ENCODE results near the gene CCDC192.

CCDC192 gene

DNA sequence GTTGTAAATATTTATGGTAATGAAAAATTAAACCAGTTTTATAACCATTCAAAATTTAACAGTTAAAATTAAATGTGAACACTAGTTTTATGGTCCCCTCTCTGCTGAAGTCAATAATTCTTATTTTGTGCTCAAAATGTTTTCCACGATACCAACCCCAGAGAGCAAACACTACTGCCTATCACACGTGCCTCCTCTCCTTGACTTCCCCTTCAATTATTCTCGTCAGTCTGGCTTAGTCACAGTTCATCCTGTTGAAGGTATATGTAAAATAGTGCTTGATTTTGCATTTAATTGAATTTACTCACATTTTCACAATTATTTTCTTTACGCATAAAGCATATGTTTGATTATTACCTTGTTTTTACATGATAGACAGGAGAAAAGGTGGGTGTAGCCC is 148.8 kb downstream of the CCDC192 start:
- DNase-seq = no peak

DNA sequence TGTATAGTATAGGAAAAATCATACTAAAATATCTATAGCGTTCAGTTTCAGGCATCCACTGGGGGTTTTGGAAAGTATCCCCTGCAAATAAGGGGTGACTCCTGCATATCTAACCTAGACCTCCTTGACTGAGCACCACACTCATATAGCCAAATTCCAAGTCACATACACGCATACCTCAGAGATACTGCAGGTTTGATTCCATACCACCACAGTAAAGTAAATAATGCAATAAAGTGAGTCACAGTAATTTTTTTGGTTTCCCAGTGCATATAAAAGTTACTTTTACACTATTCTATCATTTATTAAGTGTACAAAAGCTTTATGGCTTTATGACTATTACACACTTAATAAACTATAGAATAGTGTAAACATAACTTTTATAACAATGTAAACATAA is 151.3 kb downstream of the CCDC192 start:
- no peak for DNase-seq

DNA sequence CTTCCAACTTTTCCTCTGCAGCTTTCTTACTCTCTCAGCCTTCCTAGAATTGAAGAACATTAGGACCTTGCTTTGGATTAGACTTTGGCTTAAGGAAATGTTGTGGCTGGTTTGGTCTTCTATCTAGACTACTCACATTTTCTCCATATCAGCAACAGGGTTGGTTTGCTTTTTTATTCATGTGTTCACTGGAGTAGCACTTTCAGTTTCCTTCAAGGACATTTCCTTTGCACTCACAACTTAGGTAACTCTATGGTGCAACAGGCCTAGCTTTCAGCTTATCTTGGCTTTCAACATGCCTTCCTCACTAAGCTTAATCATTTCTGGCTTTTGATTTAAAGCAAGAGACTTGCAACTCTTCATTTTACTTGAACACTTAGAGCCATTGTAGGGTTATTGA is 153.1 kb downstream of the CCDC192 start:
- no peak for DNase-seq

DNA sequence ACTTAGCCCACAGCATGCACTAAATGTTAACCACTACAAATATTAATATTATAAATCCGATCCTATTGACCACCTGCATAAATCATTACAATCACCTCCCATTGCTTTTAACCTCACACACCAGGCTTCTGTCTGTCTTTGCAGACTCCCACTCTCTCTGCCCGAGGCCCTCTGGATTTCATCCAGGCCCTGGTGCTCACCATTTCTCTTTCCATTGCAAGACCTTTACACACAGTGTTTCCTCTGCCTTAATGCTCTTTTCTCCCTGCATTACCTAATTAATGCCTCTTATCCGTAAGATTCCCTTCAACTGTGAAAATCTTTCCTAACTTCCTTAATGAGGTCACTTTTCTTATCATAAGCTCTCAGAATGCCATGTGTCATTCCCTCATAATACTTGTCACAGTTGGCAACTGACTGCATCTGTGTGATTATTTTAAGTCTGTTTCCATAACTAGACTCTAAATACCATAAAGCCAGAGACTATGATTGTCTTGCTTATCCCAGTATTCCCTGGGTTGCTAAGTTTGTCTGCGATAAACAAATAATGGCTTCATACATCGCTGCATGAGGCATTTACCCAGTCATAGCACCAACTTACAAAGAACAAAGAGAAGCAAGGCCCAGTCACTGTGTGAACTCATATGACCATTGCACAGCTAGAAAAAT is 155.1 kb downstream of the CCDC192 start:
- no peak for DNase-seq

DNA sequence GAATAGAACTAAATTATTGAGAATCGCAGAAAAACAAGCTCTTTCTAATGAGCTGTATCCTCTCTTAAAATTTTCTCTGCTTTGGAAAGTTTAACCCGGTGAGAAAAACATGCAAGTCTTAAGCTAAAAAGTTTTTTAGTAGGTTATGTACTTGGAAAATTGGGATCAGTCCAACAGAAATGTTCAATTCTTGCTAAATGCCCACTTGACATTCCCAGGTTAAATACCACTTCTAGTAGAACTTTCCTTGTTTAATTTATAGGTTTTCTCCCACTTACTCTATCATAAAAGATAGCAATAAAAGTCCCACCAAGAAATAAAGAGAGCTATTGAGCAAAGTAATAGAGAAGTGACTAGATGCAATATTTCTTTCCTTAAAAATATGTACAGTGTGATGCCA is 157.1 kb downstream of the CCDC192 start:
- no peak for DNase-seq

DNA sequence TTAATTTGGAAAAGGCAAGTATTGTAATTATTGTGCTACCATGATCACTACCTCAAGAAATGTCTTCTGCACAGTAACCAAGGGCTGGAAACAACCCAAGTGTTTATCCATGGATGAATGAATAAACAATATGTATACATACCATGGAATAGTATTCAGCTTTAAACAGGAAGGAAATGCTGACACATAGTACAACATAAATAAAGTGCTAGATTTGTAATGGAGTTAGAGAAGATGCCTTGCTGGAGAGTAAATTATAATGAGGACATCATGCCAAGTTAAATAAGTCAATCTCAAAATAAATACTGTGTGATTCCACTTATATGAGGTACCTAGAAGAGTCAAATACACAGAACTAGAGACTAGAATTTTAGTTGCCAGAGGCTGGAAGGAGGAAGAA is 160.0 kb downstream of the CCDC192 start:
- DNase-seq = no peak

DNA sequence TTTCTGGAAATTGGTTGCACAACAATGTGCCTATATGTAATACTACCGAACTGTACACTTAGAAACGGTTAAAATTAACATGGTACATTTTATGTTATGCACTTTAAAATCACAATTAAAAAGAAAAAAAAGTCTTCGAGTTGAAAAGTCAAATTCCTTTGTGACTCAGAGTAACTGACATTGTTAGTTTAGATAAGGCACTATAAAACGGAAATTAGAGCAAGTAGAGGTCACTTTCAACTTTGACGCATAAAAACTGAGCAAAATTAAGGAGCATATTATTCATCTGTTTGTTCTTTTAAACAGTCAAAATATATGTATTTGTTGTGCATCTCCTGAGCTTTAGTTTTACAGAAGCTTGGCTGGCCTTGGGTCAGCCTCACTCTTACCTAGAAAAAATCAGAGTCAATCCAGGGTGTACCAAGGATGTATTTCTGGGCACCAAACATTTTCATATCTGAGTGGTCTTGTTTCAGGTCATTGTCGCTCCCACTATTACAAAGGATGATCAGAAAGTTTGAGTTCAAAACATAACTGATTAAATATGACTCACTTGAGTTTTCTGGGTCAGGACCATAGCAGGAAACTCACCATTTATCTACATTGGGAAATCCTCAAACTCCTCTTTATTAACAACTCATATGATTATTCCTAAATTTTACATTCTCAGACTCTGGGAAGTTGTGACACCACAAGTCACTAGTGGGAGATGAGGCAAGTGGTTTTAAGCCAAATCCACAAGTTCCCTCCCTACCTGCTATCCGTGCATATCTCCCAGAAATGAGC is 160.6 kb downstream of the CCDC192 start:
- no peak for DNase-seq

DNA sequence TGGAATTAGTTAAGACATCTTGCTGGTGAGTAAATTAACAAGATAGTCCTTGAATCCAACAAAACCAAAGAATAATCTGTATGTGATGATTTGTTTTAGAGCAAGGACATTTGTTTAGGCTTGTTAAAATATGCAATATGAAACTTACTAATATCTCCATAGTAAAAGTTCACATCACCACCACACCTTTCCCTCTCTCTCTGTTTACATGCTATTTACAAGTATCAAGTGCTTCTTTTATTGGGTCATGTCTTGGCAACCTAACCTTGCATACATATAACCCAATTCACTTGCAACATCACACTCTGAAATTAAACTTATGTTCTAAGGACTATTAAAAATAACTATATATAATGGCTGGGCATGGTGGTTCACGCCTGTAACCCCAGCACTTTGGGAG is 161.3 kb downstream of the CCDC192 start:
- no peak for DNase-seq

DNA sequence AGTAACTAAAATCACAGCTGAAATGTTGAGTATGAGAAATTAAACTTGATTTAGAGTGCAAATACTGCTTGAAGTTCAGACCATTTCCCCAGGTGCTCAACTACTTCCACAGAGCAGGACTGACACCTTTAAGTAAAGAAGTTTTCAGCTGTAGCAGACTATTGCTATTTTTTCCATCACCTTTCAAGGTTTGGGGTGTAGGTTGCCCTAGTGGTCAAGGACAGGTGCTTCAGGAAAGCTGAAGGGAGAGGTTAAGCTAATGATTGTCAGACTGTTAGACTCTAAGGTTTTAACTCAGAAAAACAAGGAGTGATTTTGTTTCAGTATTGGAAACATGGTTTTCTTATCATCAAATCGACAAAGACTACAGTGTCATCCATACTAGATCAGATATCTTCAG is 162.1 kb downstream of the CCDC192 start:
- no peak for DNase-seq

DNA sequence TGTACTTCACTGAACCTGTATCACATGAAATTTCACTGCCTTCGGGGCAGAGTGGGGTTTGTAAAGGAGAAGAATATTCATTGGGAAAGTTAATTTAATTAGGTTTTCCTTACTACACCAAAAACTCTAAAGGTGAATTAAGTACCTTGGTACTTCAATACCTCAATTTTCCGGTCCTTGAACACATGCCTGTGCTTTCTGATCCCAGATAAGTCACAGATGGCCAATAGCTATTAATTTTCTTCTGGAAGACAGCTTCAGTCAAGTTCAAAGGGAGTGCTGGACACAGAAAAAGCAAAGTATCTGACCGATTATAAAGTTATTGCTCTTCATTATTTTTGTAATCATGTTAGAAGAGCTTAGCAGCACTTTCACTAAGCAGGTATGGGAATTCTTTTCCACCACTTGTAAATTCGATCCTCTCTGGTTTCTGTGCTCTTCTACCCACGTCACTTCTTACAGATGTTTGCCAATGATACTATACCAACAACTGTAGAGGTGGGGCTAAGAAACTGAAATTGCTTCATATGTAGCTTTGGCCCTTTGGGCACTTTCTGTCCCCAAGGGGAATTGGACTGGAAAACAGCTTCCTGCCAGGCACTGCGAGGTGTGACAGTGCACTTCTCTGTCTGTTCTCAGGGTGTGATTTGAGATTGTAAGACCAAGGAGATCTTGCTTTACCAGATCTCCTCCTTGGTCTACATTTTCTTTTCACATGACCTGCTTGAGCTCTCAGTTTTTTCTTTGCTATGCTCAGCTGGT is 164.0 kb downstream of the CCDC192 start:
- no peak for DNase-seq

DNA sequence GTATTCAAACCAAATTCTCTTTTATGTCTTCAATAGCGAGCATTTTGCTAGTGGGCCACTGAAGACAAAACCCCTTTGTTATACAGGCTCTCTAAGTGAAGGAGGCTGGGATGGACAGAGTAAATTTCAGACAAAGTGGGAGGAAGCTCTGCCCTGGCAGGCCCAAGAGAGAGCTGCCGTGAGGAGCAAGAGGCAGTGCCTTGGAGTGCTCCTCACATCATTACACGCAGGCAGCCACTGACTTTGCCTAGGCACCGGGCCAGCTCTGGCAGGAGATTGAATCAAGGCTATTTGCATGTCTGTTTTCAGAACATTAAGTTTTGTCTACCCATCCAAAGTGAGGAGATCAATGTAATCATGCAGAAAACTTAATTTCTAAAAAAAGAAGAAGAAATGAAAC is 167.7 kb downstream of the CCDC192 start:
- DNase-seq = no peak

DNA sequence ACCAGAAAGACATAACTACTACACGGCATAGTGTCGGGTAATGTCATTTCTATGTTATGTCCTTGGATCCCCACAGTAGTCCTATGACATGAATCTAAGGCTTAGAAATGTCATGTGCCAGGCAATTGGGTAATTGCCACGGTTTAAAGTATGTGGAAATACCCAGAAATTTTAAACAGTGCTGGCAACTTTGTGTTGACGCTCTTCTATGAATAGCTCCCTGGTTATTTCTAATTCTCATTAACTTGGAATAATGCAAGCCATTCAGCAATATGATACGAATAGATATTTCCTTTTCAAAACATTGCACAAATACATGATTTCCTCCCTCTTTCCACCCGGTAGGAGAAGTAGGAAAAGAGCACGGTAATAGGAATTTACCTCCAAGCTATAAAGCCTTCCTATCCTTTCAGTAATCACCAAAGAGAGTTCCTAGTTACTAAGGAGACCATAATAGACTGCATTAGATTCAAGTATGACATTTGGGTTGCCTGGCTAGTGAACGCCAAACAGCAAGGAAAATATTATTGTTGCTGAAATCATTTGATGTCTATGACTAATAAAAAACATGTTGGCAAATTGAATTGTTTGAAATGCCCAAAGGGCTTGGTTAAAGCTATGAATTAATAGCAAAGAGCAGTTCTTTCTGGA is 168.4 kb downstream of the CCDC192 start:
- DNase-seq = no peak

DNA sequence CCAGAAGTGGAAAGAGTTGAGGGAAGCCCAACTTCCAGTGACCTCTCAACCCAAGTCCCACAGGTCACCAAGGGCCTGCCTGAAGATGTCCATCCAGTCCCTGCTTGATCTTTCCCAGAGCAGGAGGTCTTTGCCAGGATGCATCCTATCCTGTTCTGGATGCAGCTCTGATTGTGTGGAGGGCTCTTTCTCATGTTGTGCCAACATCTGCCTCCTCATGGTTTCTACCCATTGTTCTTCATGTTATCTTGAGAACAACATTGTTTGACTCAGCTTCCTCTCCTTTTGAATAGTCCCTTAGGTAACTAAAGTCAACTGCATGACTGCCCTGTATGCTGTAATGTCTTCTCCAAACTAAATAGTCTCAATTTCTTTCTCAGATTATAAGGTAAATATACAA is 169.3 kb downstream of the CCDC192 start:
- no peak for DNase-seq

DNA sequence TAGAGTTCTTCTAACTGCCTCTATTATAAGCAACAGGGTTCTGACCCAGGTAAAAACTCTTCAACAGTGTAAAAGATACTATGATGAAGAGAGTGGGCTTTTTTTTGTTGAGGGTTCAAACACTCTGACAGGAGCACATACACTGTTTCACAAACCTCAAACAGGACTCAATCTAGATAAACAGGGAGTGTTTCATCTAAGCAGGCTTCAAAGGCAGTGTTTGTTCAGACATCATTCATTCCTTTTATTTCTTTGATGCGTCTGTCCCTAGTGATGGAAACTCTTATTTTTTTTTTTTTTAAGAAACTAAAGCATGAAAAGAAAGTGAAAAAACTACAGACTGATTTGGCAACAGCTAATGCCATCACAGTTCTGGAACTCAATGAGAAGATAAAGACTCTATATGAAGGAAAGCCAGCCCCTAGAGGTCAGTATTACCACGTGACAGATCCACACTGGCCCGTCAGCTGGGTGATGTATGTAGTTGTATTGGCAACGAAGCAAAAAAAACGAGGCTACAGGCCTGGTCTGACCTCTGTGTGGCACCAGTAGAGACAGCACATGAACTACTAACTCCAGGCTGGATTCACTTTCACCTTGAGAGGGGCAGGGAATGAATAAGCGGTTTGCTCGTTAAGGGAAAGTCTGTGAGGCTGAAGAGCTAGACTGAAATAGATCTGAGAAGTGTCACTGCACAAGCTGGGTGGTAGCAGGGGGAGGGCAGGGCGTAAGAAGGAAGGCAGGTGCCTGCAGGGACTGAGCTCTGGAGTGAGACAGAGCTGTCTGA is 172.2 kb downstream of the CCDC192 start:
- peak; percentile 40 for DNase-seq

DNA sequence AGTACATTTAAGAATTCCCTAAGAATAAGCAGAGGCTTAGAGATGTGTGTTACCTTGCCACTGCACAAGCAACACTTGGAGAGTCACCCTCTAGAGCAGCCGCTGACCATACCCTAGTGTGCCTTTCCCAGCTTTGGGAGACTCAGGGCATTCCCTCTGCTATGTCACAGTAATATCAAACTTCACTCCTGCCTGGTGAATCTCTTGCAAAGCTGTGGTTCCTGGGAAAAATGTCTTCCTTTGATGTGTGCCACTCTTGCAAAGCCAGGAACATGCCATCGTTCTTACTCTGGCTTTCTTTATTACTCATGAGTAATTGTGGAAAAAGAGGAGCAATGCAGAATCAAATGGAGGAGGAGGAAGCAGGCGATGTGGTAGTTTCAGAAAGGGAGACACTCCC is 173.2 kb downstream of the CCDC192 start:
- no peak for DNase-seq

DNA sequence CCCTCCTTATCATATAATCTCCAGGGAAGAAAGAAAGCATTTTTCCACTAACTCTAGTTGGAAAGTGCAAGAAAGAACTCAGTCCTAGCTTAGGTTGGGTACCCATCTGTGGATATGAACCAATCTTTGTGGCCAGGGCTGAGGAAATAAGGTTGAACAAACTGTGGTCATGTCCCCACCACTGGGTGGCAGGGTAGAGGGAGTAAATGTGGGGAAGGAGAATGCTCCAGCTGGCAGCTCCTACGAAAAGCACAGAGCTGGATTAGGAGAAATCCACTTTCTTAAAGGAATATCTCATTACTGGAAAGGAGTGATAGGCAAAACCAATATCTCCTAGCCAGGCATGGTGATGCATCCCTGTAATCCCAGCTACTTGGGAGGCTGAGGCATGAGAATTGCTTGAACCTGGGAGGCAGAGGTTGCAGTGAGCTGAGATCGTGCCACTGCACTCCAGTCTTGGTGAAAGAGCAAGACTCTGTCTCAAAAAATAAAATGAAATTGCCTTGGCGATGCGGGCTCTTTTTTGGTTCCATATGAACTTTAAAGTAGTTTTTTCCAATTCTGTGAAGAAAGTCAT is 175.1 kb downstream of the CCDC192 start:
- no peak for DNase-seq

DNA sequence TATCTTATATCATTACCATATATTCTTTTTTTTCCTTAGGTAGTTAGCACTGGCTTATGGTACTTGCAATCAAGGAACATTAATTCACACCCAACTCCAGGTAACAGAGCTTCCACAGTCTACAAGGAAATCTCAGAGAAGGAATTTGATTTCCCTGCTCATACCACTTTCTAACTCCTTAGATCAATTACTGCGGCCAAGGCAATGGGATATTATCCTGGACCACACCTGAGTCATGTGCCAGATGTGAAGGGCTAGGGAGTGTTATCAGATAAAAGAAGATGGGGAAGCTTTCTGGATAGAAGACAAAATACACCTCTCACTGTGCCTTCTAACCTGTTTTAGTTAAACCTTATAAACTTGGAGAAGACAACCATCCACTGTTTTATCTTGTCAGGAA is 181.2 kb downstream of the CCDC192 start:
- DNase-seq = no peak

DNA sequence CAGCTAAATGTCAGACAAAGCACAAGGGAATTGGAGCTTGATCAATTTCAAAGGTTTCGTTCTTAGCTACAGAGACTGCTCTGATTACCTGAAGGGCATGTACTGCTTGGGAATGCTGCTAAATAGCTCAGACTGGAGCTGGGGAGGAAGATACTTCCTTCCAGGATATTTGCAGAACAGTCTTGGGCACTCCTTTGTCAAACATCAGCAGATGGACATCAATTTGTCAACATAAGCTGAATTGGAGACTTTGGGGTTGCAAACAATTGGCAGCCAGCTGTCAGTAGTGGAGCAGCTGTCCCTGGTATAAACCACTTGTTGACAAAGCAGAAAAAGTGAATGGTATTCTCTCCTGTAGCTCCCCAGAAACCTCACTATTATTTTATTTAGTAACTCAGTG is 182.0 kb downstream of the CCDC192 start:
- no peak for DNase-seq

DNA sequence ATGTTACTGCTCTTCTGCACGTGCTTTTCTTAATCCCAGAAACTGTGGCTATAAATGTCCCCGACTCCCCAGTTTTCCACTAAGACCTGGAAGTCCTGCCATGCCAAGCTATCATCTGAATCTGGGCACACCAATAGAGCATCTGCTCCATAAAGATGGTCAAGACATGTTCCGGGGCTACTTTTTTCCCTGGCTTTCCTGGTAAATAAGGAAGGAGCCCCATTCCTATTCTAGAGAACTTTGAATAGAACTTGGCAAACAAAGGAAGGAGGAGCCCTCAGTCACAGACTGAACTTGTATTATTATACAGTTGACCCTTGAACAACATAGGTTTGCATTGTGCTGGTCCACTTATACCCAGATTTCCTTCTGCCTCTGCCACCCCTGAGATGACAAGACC is 182.9 kb downstream of the CCDC192 start:
- DNase-seq = no peak

DNA sequence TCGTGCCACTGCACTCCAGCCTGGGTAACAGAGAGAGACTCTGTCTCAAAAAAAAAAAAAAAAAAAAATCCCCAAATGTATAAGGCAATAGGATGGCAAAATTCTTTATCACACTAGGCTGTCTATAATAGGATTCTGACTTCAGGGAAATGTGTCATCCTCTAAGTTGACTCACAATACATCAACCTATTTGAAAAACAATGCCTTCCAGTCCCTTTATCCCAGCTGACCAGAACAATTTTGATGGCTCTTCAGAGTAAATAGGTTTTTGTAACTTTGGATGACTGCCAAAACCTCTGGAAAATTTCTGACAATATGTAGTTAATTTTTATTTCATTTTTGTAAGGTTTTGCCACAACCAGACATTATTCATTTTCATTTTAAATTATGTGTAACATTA is 184.1 kb downstream of the CCDC192 start:
- no peak for DNase-seq

DNA sequence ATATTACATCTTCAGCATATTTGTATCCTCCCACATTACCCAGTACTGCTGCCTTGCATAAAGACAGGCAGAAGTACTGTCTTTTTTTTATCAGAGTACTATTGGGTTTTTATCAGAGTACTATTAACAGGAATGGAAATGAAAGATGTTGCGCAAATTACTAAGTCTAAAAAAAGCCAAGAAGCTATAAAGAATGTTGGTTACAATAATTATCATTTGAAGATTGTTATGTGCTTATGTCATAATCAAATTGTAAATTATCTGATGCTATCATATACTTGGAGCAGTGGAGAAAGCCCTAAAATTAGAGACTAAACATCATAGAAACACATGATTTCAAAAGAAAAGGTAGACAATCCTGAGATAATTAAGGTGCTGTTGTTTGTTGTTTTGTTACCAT is 188.8 kb downstream of the CCDC192 start:
- DNase-seq = no peak

DNA sequence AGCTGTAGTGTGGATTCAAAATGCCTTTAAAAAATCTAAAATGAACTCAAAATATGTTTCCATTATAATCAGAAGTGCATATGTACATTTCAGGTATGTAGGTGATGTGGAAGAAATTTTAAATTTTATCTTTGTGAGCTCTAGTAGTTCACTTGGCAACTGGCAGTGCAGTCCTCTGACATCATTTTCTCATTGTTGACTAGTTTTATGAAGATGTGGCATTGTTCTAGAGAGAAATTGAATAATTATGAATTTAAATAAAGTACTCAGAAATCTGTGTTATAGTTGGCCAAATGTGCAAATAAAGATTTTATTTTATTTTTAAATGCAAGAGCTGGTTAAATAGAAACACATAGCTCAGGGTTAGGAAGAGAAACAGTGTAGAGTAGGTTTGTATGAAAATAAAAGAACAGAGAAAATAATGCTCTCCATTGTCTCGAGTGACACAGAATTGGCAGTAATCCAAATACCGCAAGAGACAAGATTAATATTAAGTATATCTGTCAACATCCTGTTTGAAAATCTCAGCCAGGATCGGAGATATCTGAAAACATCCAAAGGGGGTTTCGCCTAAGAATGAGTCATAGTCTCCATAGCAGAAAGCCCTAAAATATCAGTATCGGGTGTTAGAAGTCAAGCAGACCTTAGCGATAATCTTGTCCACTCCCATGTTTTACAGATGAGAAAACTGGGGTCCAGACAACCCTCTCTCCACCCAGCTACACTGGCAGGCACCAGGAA is 189.4 kb downstream of the CCDC192 start:
- no peak for DNase-seq
